Measurements from ENCODE around the gene IL20RA. TPM values are rescaled to one million over a fixed set of nuclear protein-coding genes. Genes with fewer than 3 reads are reported as not detected.

IL20RA gene
- total and polyA plus RNA-seq, 2 donors (not counting 3 experiments of a cell fraction or from before 2014, with no cell fraction given) = not detected

DNA sequence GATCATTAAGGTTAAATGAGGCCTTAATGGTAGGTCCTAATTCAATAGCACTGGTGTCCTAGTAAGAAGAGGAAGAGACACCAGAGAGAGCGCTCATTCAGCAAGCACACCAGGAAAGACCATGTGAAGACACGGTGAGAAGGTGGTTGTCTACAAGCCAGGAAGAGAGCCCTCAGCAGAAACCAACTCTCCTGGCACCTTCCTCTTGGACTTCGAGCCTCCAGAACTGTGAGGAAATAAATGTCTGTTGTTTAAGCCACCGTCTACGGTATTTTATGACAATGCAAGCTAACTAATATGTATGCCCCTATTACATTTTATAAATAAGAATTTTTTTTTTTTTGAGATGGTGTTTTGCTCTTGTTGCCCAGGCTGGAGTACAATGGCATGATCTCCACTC is 59.3 kb downstream of the IL20RA start:
- BruUV-seq (replicated peaks) = no TSS peak
- Histone ChIP-seq H3K27ac (ENCODE audit: insufficient read depth, low read depth, low read length) (no peak overlapping the region), H3K4me1 (ENCODE audit: control insufficient read depth, extremely low read depth, insufficient read depth, low read length) (peaks cover 3% of the 10 kb centered on the region), H3K4me3 (replicated peaks in 1 of 3; ENCODE audit: insufficient read depth in 1 of 3, low read depth in 1 of 3, low read length in 3 of 3) (no peak overlapping the region), H2AFZ (ENCODE audit: low read depth, low read length) (no peak overlapping the region), H3K27me3 (ENCODE audit: control insufficient read depth in 2 of 2, insufficient read depth in 2 of 2, low read length in 2 of 2) (peaks cover 17 to 29% of the 10 kb centered on the region in 2 experiments), H3K79me2 (ENCODE audit: control insufficient read depth, insufficient read depth, low read length) (no peaks in the 10 kb centered on the region), H4K20me1 (replicated peaks; ENCODE audit: control insufficient read depth, extremely low read depth, insufficient read depth, low read length) (no peaks in the 10 kb centered on the region), H3K9me1 (replicated peaks; ENCODE audit: control insufficient read depth, extremely low read depth, insufficient read depth, low read length) (no peaks in the 10 kb centered on the region), H3K9ac (replicated peaks; ENCODE audit: extremely low read depth, insufficient read depth, low read length) (no peak overlapping the region), H3K36me3 (ENCODE audit: control insufficient read depth in 2 of 2, extremely low read depth in 1 of 2, insufficient read depth in 2 of 2, low read length in 2 of 2) (no peaks in the 10 kb centered on the region), H3K9me3 (replicated peaks; ENCODE audit: control insufficient read depth, insufficient read depth, low read length) (no peaks in the 10 kb centered on the region), H3K4me2 (ENCODE audit: insufficient read depth, low read length) (no peak overlapping the region)
- TF ChIP-seq POLR2AphosphoS5 (IDR thresholded peaks at IDR 0.05; ENCODE audit: insufficient read depth, low read depth, low read length) (no peak), POLR2A (IDR thresholded peaks at IDR 0.05; ENCODE audit: low read depth, low read length) (no peak)
- TF ChIP-seq, protein P1, sequence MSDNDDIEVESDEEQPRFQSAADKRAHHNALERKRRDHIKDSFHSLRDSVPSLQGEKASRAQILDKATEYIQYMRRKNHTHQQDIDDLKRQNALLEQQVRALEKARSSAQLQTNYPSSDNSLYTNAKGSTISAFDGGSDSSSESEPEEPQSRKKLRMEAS (IDR thresholded peaks at IDR 0.05; ENCODE audit: insufficient read depth, insufficient read length) = no peak
- TF ChIP-seq, protein P2, sequence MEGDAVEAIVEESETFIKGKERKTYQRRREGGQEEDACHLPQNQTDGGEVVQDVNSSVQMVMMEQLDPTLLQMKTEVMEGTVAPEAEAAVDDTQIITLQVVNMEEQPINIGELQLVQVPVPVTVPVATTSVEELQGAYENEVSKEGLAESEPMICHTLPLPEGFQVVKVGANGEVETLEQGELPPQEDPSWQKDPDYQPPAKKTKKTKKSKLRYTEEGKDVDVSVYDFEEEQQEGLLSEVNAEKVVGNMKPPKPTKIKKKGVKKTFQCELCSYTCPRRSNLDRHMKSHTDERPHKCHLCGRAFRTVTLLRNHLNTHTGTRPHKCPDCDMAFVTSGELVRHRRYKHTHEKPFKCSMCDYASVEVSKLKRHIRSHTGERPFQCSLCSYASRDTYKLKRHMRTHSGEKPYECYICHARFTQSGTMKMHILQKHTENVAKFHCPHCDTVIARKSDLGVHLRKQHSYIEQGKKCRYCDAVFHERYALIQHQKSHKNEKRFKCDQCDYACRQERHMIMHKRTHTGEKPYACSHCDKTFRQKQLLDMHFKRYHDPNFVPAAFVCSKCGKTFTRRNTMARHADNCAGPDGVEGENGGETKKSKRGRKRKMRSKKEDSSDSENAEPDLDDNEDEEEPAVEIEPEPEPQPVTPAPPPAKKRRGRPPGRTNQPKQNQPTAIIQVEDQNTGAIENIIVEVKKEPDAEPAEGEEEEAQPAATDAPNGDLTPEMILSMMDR (IDR thresholded peaks at IDR 0.05; ENCODE audit: extremely low read depth in 1 of 2, insufficient read depth in 1 of 2, low read depth in 1 of 2, low read length in 2 of 2) = no peak
- DNase-seq (ENCODE audit: low read depth, low spot score) (no peak), FAIRE-seq (no peak)
- CTCF ChIA-PET = no interaction called here
- POLR2A ChIA-PET = no interaction called here
- dilution Hi-C loops (cut with MboI; ENCODE audit: extremely low pct_ligation_motif_present, low sequenced_read_pairs) (no loop called here), intact Hi-C loops (cut with micrococcal nuclease) (no loop called here)

DNA sequence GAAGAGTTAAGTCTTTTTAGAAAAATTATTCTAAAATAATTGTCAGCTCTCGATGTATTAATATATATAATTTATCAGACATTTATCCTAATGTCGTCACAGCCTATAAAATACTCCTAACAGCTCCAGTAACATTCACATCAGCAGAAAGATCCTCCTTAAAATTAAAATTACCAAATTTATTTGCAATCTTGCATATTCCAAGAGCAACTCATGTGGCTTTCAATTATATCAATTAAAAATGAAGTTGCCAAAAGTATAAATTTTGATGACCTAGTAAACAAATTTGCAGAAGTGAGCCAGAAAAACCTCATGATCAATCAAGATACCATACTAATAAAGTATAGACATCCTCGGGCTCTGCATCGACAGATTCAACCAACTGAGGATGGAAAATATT is 60.2 kb downstream of the IL20RA start:
- no peak for FAIRE-seq
- intact Hi-C loops (cut with micrococcal nuclease) (no loop called here), dilution Hi-C loops (cut with MboI; ENCODE audit: extremely low pct_ligation_motif_present, low sequenced_read_pairs) (no loop called here)
- no peak overlapping the region for H3K4me3 ChIP-seq (replicated peaks in 1 of 3; ENCODE audit: insufficient read depth in 1 of 3, low read depth in 1 of 3, low read length in 3 of 3)
- no peaks in the 10 kb centered on the region for H3K79me2 ChIP-seq (ENCODE audit: control insufficient read depth, insufficient read depth, low read length)
- H3K36me3 ChIP-seq (ENCODE audit: control insufficient read depth in 2 of 2, extremely low read depth in 1 of 2, insufficient read depth in 2 of 2, low read length in 2 of 2) = no peaks in the 10 kb centered on the region
- POLR2A ChIA-PET = no interaction called here
- H3K9ac ChIP-seq (replicated peaks; ENCODE audit: extremely low read depth, insufficient read depth, low read length) = no peak overlapping the region
- H3K9me3 ChIP-seq (replicated peaks; ENCODE audit: control insufficient read depth, insufficient read depth, low read length) = no peaks in the 10 kb centered on the region
- DNase-seq (ENCODE audit: low read depth, low spot score) = no peak
- H3K9me1 ChIP-seq (replicated peaks; ENCODE audit: control insufficient read depth, extremely low read depth, insufficient read depth, low read length) = no peaks in the 10 kb centered on the region
- H3K4me2 ChIP-seq (ENCODE audit: insufficient read depth, low read length) = no peak overlapping the region
- TF ChIP-seq FOS (IDR thresholded peaks at IDR 0.05; ENCODE audit: borderline replicate concordance, insufficient read depth, low read length) (no peak), MYC (IDR thresholded peaks at IDR 0.05; ENCODE audit: low read depth, low read length) (no peak), POLR2AphosphoS5 (IDR thresholded peaks at IDR 0.05; ENCODE audit: insufficient read depth, low read depth, low read length) (no peak), JUN (IDR thresholded peaks at IDR 0.05; ENCODE audit: borderline replicate concordance, insufficient read depth, insufficient read length, low read depth) (no peak), GATA2 (IDR thresholded peaks at IDR 0.05; ENCODE audit: insufficient read depth, insufficient read length, low read depth, low read length) (no peak), EZH2 (IDR thresholded peaks at IDR 0.05; ENCODE audit: borderline replicate concordance, low read depth, low read length, severe bottlenecking) (no peak), POLR2A (IDR thresholded peaks at IDR 0.05; ENCODE audit: low read depth, low read length) (no peak)
- TF ChIP-seq, protein P1 (IDR thresholded peaks at IDR 0.05; ENCODE audit: insufficient read depth, insufficient read length) = no peak
- TF ChIP-seq, protein P2 (IDR thresholded peaks at IDR 0.05; ENCODE audit: extremely low read depth in 1 of 2, insufficient read depth in 1 of 2, low read depth in 1 of 2, low read length in 2 of 2) = no peak
- BruUV-seq (replicated peaks) = no TSS peak
- no peak overlapping the region for H3K27ac ChIP-seq (ENCODE audit: insufficient read depth, low read depth, low read length)
- no peak overlapping the region for H2AFZ ChIP-seq (ENCODE audit: low read depth, low read length)
- CTCF ChIA-PET = no interaction called here
- peaks cover 11 to 21% of the 10 kb centered on the region in 2 experiments for H3K27me3 ChIP-seq (ENCODE audit: control insufficient read depth in 2 of 2, insufficient read depth in 2 of 2, low read length in 2 of 2)
- no peaks in the 10 kb centered on the region for H3K4me1 ChIP-seq (ENCODE audit: control insufficient read depth, extremely low read depth, insufficient read depth, low read length)
- no peaks in the 10 kb centered on the region for H4K20me1 ChIP-seq (replicated peaks; ENCODE audit: control insufficient read depth, extremely low read depth, insufficient read depth, low read length)

Data from endothelial cell of umbilical vein (primary cell).